ENCODE data around the gene MET.
"Not testable (repeated sequence)": the region's sequence is repeated elsewhere in the genome, so short reads cannot be mapped to it uniquely, and the experiment has no call there.

DNA sequence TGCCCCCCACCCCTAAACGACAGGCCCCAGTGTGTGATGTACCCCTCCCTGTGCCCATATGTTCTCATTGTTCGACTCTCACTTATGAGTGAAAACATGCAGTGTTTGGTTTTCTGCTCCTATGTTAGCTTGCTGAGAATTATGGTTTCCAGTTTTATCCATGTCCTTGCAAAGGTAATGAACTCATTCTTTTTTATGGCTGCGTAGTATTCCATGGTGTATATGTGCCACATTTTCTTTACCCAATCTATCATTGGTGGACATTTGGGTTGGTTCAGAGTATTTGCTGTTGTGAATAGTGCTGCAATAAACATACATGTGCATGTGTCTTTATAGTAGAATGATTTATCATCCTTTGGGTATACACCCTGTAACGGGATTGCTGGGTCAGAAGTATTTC, 149.7 kb downstream of the MET start:
- not testable (repeated sequence) for TF ChIP-seq NR2F2 (IDR thresholded peaks at IDR 0.05; ENCODE audit: borderline replicate concordance, low read depth); RAD51 (IDR thresholded peaks at IDR 0.05; ENCODE audit: borderline replicate concordance); SMARCC2 (IDR thresholded peaks at IDR 0.05); ZBTB42 (CRISPR knock-in tag; IDR thresholded peaks at IDR 0.05); ZNF205 (CRISPR knock-in tag; IDR thresholded peaks at IDR 0.05); NR3C1 (CRISPR knock-in tag; IDR thresholded peaks at IDR 0.05); AGO2 (optimal IDR thresholded peaks at IDR 0.05; ENCODE audit: low read depth, low read length); NBN (conservative IDR thresholded peaks at IDR 0.05); ZNF235 (CRISPR knock-in tag; IDR thresholded peaks at IDR 0.05; ENCODE audit: borderline replicate concordance); BHLHE40 (IDR thresholded peaks at IDR 0.05; ENCODE audit: low read length)
- TF ChIP-seq, protein P1, sequence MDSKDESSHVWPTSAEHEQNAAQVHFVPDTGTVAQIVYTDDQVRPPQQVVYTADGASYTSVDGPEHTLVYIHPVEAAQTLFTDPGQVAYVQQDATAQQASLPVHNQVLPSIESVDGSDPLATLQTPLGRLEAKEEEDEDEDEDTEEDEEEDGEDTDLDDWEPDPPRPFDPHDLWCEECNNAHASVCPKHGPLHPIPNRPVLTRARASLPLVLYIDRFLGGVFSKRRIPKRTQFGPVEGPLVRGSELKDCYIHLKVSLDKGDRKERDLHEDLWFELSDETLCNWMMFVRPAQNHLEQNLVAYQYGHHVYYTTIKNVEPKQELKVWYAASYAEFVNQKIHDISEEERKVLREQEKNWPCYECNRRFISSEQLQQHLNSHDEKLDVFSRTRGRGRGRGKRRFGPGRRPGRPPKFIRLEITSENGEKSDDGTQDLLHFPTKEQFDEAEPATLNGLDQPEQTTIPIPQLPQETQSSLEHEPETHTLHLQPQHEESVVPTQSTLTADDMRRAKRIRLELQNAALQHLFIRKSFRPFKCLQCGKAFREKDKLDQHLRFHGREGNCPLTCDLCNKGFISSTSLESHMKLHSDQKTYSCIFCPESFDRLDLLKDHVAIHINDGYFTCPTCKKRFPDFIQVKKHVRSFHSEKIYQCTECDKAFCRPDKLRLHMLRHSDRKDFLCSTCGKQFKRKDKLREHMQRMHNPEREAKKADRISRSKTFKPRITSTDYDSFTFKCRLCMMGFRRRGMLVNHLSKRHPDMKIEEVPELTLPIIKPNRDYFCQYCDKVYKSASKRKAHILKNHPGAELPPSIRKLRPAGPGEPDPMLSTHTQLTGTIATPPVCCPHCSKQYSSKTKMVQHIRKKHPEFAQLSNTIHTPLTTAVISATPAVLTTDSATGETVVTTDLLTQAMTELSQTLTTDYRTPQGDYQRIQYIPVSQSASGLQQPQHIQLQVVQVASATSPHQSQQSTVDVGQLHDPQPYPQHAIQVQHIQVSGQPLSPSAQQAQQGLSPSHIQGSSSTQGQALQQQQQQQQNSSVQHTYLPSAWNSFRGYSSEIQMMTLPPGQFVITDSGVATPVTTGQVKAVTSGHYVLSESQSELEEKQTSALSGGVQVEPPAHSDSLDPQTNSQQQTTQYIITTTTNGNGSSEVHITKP (CRISPR knock-in tag; IDR thresholded peaks at IDR 0.05; ENCODE audit: low read depth): not testable (repeated sequence)
- TF ChIP-seq, protein P2, sequence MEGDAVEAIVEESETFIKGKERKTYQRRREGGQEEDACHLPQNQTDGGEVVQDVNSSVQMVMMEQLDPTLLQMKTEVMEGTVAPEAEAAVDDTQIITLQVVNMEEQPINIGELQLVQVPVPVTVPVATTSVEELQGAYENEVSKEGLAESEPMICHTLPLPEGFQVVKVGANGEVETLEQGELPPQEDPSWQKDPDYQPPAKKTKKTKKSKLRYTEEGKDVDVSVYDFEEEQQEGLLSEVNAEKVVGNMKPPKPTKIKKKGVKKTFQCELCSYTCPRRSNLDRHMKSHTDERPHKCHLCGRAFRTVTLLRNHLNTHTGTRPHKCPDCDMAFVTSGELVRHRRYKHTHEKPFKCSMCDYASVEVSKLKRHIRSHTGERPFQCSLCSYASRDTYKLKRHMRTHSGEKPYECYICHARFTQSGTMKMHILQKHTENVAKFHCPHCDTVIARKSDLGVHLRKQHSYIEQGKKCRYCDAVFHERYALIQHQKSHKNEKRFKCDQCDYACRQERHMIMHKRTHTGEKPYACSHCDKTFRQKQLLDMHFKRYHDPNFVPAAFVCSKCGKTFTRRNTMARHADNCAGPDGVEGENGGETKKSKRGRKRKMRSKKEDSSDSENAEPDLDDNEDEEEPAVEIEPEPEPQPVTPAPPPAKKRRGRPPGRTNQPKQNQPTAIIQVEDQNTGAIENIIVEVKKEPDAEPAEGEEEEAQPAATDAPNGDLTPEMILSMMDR (CRISPR knock-in tag; IDR thresholded peaks at IDR 0.05): not testable (repeated sequence)

Data from HepG2 (cell line).